Suprapubic skin (tissue), 4 donors: ENCODE results near the gene GFY.

Experiments used
- CTCF ChIP-seq, 2 donors: fragments of 200-600 bp in 1 of 2; fragments of 450-650 bp in 1 of 2; sonication (generic) in 1 of 2; IDR thresholded peaks; one replicate each; pipeline ENCODE4 v1.5.1; 2016 to 2019; ENCODE audit warnings: antibody characterized with exemption in 2 of 2, mild to moderate bottlenecking in 1 of 2, moderate library complexity in 1 of 2
- EP300 ChIP-seq: sonication (generic); formaldehyde crosslinking; IDR thresholded peaks from one replicate; pipeline ENCODE4 v1.6.1; 2017; ENCODE audit warnings: antibody characterized with exemption
- POLR2A ChIP-seq, 2 donors: fragments of 450-650 bp; IDR thresholded peaks; one replicate each; pipeline ENCODE4 v1.6.1; 2017; ENCODE audit warnings: antibody characterized with exemption in 2 of 2, mild to moderate bottlenecking in 2 of 2, moderate library complexity in 2 of 2
- POLR2AphosphoS5 ChIP-seq, 3 donors: sonication (generic); formaldehyde crosslinking; IDR thresholded peaks; one replicate each; pipeline ENCODE4 v1.6.1; 2017; ENCODE audit warnings: antibody characterized with exemption in 3 of 3

GRCh38 chr19:49428547-49429451 lies 3.6 kb downstream of the GFY start:
- TF ChIP-seq CTCF (IDR thresholded peaks at IDR 0.05), result no peak
- no peak for TF ChIP-seq POLR2AphosphoS5 (IDR thresholded peaks at IDR 0.05)
- TF ChIP-seq POLR2A (IDR thresholded peaks at IDR 0.05), result no peak
- no peak for TF ChIP-seq EP300
